ENCODE measurements around the gene NCAPG.
"Not testable (repeated sequence)": the region's sequence is repeated elsewhere in the genome, so short reads cannot be mapped to it uniquely, and the experiment has no call there.

The NCAPG gene

GRCh38 chr4:17788956-17789355, 21.8 kb upstream of the NCAPG start:
- DNase-seq (ENCODE audit: low read depth) = no peak

- no peak for DNase-seq (ENCODE audit: low read depth)
Measured at GRCh38 chr4:17794730-17795129, 16.0 kb upstream of the NCAPG start.

GRCh38 chr4:17797808-17798207, 13.0 kb upstream of the NCAPG start:
- DNase-seq (ENCODE audit: low read depth) = no peak

DNA sequence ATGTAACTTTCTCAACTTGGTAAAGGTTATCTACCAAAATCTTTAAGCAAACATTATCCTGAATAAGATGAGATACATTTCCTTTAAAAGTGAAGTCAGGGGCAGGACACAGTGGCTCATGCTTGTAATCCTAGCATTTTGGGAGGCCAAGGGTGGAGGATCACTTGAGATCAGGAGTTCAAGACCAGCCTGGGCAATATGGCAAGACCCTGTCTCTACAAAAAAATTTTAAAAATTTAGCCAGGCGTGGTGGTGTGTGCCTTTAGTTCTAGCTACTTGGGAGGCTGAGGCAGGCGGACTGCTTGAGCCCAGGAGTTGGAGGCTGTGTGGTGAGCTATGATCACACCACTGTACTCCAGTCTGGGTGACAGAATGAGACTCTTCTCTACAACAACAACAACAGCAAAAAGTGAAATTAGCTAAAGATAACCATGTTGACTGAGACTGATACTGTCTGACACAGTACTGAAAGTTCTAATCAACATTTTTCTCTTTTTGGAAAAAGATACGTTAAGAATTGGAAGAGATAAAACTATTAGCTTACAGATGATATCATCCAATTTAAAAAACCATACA, 5.1 kb upstream of the NCAPG start:
- no peak for DNase-seq (ENCODE audit: low read depth)

- DNase-seq (ENCODE audit: low read depth) = no peak
Measured at GRCh38 chr4:17807446-17807845, 3.3 kb upstream of the NCAPG start.

DNA sequence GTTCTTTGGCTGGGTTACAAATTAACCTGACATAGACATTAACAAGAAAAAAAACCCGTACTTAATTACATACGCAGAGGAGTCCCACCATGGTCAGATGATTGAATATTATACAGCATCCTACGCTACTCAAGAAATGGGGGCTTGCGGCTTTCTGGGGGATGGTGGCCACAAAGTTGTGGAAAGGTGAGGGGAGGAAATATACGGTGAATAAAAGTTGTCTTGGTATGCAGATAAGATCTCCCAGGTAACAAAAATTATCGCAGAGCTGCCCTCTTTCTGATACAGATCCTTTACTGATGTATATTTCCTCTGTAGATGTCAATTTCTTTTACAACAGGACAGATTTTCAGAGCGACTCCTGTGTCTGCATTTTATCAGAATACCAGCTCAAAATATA, 1.1 kb upstream of the NCAPG start:
- no peak for DNase-seq (ENCODE audit: low read depth)

- DNase-seq (ENCODE audit: low read depth) = no peak
Measured at GRCh38 chr4:17811078-17811603, 362 bp downstream of the NCAPG start.

- no peak for DNase-seq (ENCODE audit: low read depth)
Measured at GRCh38 chr4:17812125-17812524, 1.3 kb downstream of the NCAPG start.

GRCh38 chr4:17812801-17813200, 2.0 kb downstream of the NCAPG start:
- DNase-seq (ENCODE audit: low read depth) = no peak

DNA sequence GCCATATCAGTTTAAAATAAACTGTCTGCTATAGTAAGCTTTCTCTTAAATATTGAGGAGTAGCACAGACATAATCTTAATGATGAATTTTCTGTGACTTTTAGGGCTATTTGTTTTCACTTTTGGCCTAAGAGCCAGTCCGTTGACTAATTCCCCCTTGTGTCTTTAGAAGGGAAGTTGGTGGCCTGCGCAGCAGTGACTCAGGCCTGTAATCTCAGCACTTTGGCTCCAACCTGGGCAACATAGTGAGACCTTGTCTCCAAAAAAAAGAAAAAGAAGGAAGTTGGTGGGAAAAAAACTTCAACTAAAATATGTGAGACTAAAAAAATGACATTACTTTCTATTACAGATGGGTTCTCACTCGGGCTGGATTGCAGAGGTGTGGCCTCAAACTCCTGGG, 3.4 kb downstream of the NCAPG start:
- no peak for DNase-seq (ENCODE audit: low read depth)

DNA sequence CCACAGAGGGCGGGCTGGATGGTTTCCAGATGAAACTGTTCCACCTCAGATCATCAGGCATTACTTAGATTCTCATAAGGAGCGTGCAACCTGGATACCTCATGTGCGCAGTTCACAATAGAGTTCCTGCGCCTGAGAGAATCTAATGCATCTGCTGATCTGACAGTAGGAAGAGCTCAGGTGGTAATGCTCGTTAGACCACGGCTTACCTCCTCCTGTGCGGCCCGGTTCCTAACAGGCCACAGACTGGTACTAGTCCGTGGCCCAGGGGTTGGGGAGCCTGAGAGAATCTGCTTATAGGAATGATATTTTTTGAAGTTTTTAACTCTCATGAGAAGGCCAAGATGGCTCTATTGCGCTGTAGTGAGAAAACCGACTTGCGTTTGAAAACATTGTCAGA, 5.4 kb downstream of the NCAPG start:
- no peak for DNase-seq (ENCODE audit: low read depth)

DNA sequence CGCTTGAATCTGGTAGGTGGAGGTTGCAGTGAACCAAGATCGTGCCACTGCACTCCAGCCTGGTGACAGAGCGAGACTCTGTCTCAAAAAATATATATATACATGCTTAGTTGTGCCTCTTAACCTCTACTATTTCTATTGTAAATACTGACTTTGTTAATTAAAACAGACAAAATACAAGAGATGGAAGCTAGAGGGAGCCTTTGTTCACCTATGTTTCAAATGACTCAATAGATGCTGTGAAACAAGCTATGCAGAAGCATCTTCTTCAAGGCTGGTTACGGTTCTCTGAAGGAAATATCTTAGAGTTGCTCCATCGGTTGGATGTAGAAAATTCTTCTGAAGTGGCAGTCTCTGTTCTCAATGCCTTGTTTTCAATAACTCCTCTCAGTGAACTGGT, 6.2 kb downstream of the NCAPG start:
- no peak for DNase-seq (ENCODE audit: low read depth)

GRCh38 chr4:17823871-17824669, 13.3 kb downstream of the NCAPG start:
- no peak for DNase-seq (ENCODE audit: low read depth)

DNA sequence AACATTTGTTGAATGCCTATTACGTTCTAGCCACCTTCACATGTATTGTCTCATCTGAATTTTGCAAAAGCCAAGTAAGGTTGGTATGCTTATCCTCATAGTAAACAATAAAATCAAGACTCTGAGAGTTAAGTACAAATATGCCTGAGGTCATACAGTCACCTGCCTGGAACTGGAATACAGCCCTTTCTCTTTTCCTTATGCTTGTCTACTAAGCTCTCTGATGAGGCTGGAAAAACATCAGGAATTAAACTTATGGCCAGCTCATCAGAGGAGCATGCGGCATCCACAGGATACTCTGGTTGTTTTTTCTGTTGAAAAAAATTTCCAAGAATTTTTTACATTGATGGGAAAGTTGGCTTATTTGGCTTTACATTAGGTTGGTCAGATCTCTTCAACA, 35.5 kb downstream of the NCAPG start:
- DNase-seq (ENCODE audit: low read depth) = no peak

GRCh38 chr4:17850295-17850694, 39.5 kb downstream of the NCAPG start:
- not testable (repeated sequence) for DNase-seq (ENCODE audit: low read depth)

DNA sequence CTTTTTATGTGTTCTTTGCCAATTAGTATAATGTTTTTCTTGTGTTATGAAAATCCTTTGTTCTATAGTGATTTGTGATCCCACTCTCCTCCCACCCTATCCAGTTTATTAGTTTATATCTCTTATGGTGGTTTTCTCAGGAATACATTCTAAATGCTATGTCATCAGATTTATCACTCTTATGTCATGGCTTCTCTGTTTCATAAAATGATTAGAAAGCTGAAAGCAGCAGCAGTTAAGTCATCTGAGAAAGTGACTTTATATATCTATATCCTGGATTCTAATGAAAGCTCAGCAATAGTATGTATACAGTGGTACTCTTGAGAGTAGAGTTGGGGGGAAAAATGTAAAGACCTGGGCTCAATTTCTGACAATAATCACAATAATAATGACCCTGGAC, 41.2 kb downstream of the NCAPG start:
- DNase-seq (ENCODE audit: low read depth) = no peak

GRCh38 chr4:17854036-17854435, 43.3 kb downstream of the NCAPG start:
- DNase-seq (ENCODE audit: low read depth) = no peak

GRCh38 chr4:17859793-17860406, 49.1 kb downstream of the NCAPG start:
- no peak for DNase-seq (ENCODE audit: low read depth)

DNA sequence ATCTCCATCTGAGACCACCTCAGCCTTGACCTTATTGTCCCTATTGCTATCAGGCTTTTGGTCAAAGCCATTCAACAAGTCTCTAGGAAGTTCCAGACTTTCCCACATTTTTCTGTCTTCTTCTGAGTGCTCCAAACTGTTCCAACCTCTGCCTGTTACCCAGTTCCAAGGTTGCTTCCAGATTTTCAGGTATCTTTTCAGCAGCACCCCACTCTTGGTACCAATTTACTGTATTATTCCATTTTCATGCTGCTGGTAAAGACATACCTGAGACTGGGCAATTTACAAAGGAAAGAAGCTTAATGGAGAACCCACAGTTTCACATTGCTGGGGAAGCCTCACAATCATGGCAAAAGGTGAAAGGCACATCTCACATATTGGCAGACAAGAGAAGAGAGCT, 51.1 kb downstream of the NCAPG start:
- DNase-seq (ENCODE audit: low read depth) = not testable (repeated sequence)

GRCh38 chr4:17865866-17866363, 55.1 kb downstream of the NCAPG start:
- no peak for DNase-seq (ENCODE audit: low read depth)

DNA sequence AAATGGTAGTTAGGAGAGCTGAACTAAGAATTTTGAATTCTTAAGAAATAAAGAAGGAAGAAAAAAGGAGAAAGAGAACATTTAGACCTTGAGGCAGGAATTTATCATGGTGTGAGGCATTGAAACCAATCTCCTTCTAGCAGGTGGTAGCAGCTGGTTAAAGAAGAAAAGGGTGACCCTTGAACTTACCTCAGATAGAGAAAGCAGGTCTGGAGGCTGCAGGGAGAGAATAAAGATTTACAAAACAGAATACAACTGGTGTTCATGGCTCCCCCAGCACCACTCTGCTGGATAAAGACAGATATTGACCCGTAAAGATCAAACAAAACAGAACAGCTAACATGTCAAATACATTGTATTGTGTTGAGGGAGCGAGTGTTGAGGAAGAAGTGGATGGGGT, 56.0 kb downstream of the NCAPG start:
- no peak for DNase-seq (ENCODE audit: low read depth)

DNA sequence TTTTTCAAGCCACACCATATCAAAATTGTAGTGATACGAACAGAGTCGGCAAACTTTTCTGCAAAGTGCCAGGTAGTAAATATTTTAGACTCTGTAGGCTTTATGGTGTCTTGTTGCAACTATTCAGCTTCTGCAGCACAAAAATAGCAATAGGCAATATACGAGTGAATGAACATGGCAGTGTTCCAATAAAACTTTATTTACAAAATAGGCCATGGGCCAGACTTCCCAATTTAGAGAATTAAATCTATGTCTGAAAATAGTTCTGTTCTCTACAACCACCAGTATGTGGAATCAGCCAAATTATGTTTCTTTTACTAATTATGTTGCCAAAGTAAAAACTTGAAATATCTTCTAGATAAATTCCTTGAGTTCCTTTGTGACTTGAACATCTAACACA, 56.5 kb downstream of the NCAPG start:
- no peak for DNase-seq (ENCODE audit: low read depth)

- DNase-seq (ENCODE audit: low read depth) = no peak
Measured at GRCh38 chr4:17869327-17869726, 58.5 kb downstream of the NCAPG start.
